Hepatocyte (in vitro differentiated cells): ENCODE measurements around the gene PREX1. TPM values are rescaled to one million over a fixed set of nuclear protein-coding genes. Genes with fewer than 3 reads are reported as not detected.

Experiments
- DNase-seq: peaks from one replicate; pipeline ENCODE4 v3.0.0-alpha.2; 2016; ENCODE audit warnings: low spot score
- H2AFZ ChIP-seq: fragments of 200-600 bp; sonication (generic); 2 replicates; pipeline ENCODE4 v1.6.0; 2016; ENCODE audit warnings: antibody characterized with exemption, mild to moderate bottlenecking
- H3K27ac ChIP-seq: fragments of 200-600 bp; sonication (generic); 2 replicates; pipeline ENCODE4 v1.5.1; 2016; ENCODE audit warnings: mild to moderate bottlenecking
- H3K27me3 ChIP-seq: fragments of 200-600 bp; sonication (generic); 2 replicates; pipeline ENCODE4 v1.6.1; 2016
- H3K36me3 ChIP-seq: fragments of 200-600 bp; sonication (generic); replicated peaks from 2 replicates; pipeline ENCODE4 v1.5.1; 2016; ENCODE audit warnings: low read depth; ENCODE audit not compliant: insufficient read depth
- H3K4me1 ChIP-seq: fragments of 200-600 bp; sonication (generic); 2 replicates; pipeline ENCODE4 v1.5.1; 2016; ENCODE audit warnings: mild to moderate bottlenecking, moderate library complexity; ENCODE audit not compliant: insufficient read depth
- H3K4me2 ChIP-seq: fragments of 200-600 bp; sonication (generic); 2 replicates; pipeline ENCODE4 v1.6.0; 2016
- H3K4me3 ChIP-seq: fragments of 200-600 bp; sonication (generic); 2 replicates; pipeline ENCODE4 v1.5.1; 2016; ENCODE audit warnings: mild to moderate bottlenecking
- H3K79me2 ChIP-seq: fragments of 200-600 bp; sonication (generic); 2 replicates; pipeline ENCODE4 v1.6.0; 2017; ENCODE audit warnings: mild to moderate bottlenecking
- H3K9me2 ChIP-seq: fragments of 200-600 bp; sonication (generic); replicated peaks from 2 replicates; pipeline ENCODE4 v1.6.0; 2017; ENCODE audit warnings: mild to moderate bottlenecking; ENCODE audit not compliant: insufficient read depth
- H3K9me3 ChIP-seq: fragments of 200-600 bp; sonication (generic); 2 replicates; pipeline ENCODE4 v1.5.1; 2016; ENCODE audit warnings: low read depth, mild to moderate bottlenecking
- H4K20me1 ChIP-seq: fragments of 200-600 bp; sonication (generic); 2 replicates; pipeline ENCODE4 v1.6.0; 2016; ENCODE audit warnings: mild to moderate bottlenecking; ENCODE audit not compliant: insufficient read depth, poor library complexity, severe bottlenecking
- CTCF ChIP-seq: fragments of 200-600 bp; sonication (generic); IDR thresholded peaks from 2 replicates; pipeline ENCODE4 v1.5.1; 2016; ENCODE audit warnings: antibody characterized with exemption, mild to moderate bottlenecking; ENCODE audit not compliant: poor library complexity
- EZH2 ChIP-seq: fragments of 200-600 bp; sonication (generic); IDR thresholded peaks from 2 replicates; pipeline ENCODE4 v1.6.1; 2016; ENCODE audit warnings: antibody characterized with exemption, mild to moderate bottlenecking, borderline replicate concordance
- EZH2phosphoT487 ChIP-seq: fragments of 200-600 bp; sonication (generic); IDR thresholded peaks from one replicate; pipeline ENCODE4 v1.6.1; 2018; ENCODE audit warnings: antibody characterized with exemption, mild to moderate bottlenecking, low read depth, moderate library complexity; ENCODE audit not compliant: unreplicated experiment, severe bottlenecking
- WGBS: methylation state at CpG from one replicate; pipeline ENCODE4 v1.1.6; 2016; ENCODE audit warnings: low lambda C conversion rate; ENCODE audit errors: missing lambda C conversion rate; 5-methylcytosine and 5-hydroxymethylcytosine counted together
- polyA plus RNA-seq: library from polyadenylated mRNA; unstranded; fragments of >200 nt; fragmentation: Nextera tagmentation; extraction: Ambion mirVana; gene quantifications from 2 replicates; pipeline ENCODE4 v1.2.1, GENCODE V29; 2016
- total RNA-seq: library from RNA; depleted of rRNA; stranded (reverse); fragments of >200 nt; gene quantifications from 2 replicates; pipeline ENCODE4 v1.2.3, GENCODE V29; 2014

PREX1 gene
- total and polyA plus RNA-seq, 2 experiments from 2014 or later: 1.8 to 2.9 TPM

GRCh38 chr20:48820649-48820973 lies 7.2 kb downstream of the PREX1 start:
- H3K4me1 ChIP-seq: no peaks in the 10 kb centered on the region
- H3K27ac ChIP-seq: no peak overlapping the region

GRCh38 chr20:48819821-48820648 lies 7.8 kb downstream of the PREX1 start:
- Histone ChIP-seq H3K27ac (no peak overlapping the region), H3K79me2 (no peaks in the 10 kb centered on the region), H3K4me1 (no peaks in the 10 kb centered on the region), H3K9me2 (no peaks in the 10 kb centered on the region), H4K20me1 (no peaks in the 10 kb centered on the region), H3K27me3 (peaks cover 12% of the 10 kb centered on the region), H2AFZ (no peak overlapping the region), H3K4me3 (no peak overlapping the region), H3K36me3 (no peaks in the 10 kb centered on the region), H3K4me2 (no peak overlapping the region), H3K9me3 (no peaks in the 10 kb centered on the region)
- 79% methylated on average over 15 of the region's 15 CpGs for WGBS
- no peak for TF ChIP-seq EZH2phosphoT487
- no peak for TF ChIP-seq CTCF
- no peak for TF ChIP-seq EZH2
- no peak for DNase-seq

More at GRCh38 chr20:48820649-48820973, 7.2 kb downstream of the PREX1 start:
- Histone ChIP-seq H3K9me2 (no peaks in the 10 kb centered on the region), H3K36me3 (no peaks in the 10 kb centered on the region), H2AFZ (no peak overlapping the region), H3K9me3 (no peaks in the 10 kb centered on the region), H3K4me2 (no peak overlapping the region), H3K79me2 (no peaks in the 10 kb centered on the region), H3K4me3 (no peak overlapping the region), H3K27me3 (peaks cover 14% of the 10 kb centered on the region), H4K20me1 (no peaks in the 10 kb centered on the region)
- DNase-seq: no peak
- TF ChIP-seq EZH2 (no peak), CTCF (no peak), EZH2phosphoT487 (no peak)
- 86% methylated on average over 8 of the region's 8 CpGs for WGBS

GRCh38 chr20:48819089-48819488 lies 8.7 kb downstream of the PREX1 start:
- Histone ChIP-seq H3K4me1 (no peaks in the 10 kb centered on the region), H3K4me3 (no peak overlapping the region), H4K20me1 (no peaks in the 10 kb centered on the region), H3K27me3 (peaks cover 7% of the 10 kb centered on the region), H2AFZ (no peak overlapping the region), H3K9me3 (no peaks in the 10 kb centered on the region), H3K4me2 (no peak overlapping the region), H3K36me3 (no peaks in the 10 kb centered on the region), H3K9me2 (no peaks in the 10 kb centered on the region), H3K27ac (no peak overlapping the region), H3K79me2 (no peaks in the 10 kb centered on the region)
- no peak for DNase-seq
- TF ChIP-seq CTCF (no peak), EZH2 (no peak), EZH2phosphoT487 (no peak)
- 95% methylated on average over 3 of the region's 3 CpGs for WGBS
